Liver (tissue), 9 donors: Measurements from ENCODE around the gene ADAMTS5. TPM values are rescaled to one million over a fixed set of nuclear protein-coding genes. Genes with fewer than 3 reads are reported as not detected.

Experiments used
- DNase-seq: peaks from one replicate; pipeline ENCODE4 v3.0.0-alpha.2; 2017; ENCODE audit warnings: low spot score
- H3K27ac ChIP-seq, 2 donors: one replicate each; pipeline ENCODE4 v1.7.0; 2013; ENCODE audit warnings: inconsistent platforms in 2 of 2, low read length in 2 of 2, control low read depth in 1 of 2, low read depth in 1 of 2, mild to moderate bottlenecking in 1 of 2
- H3K27me3 ChIP-seq, 4 donors: one replicate each; pipeline versions ENCODE4 v1.6.1 to v1.7.0; 2013; ENCODE audit warnings: low read length in 3 of 4, inconsistent platforms in 1 of 4, mild to moderate bottlenecking in 1 of 4, moderate library complexity in 1 of 4; ENCODE audit not compliant: control insufficient read depth in 4 of 4, insufficient read depth in 4 of 4
- H3K36me3 ChIP-seq, 4 donors: one replicate each; pipeline versions ENCODE4 v1.6.1 to v1.7.0; 2013; ENCODE audit warnings: low read length in 3 of 4, mild to moderate bottlenecking in 3 of 4, low read depth in 1 of 4, moderate library complexity in 1 of 4; ENCODE audit not compliant: control insufficient read depth in 4 of 4, insufficient read depth in 3 of 4
- H3K4me1 ChIP-seq, 4 donors: one replicate each; pipeline versions ENCODE4 v1.6.1 to v1.7.0; 2013; ENCODE audit warnings: low read length in 3 of 4, mild to moderate bottlenecking in 3 of 4, moderate library complexity in 1 of 4; ENCODE audit not compliant: control insufficient read depth in 4 of 4, insufficient read depth in 4 of 4
- H3K4me3 ChIP-seq, 3 donors: one replicate each; pipeline versions ENCODE4 v1.6.1 to v1.7.0; 2013; ENCODE audit warnings: low read length in 3 of 3, control low read depth in 1 of 3, low read depth in 1 of 3, mild to moderate bottlenecking in 1 of 3
- H3K9ac ChIP-seq, 2 donors: one replicate each; pipeline ENCODE4 v1.7.0; 2013; ENCODE audit warnings: low read length in 2 of 2, mild to moderate bottlenecking in 2 of 2, moderate library complexity in 2 of 2, control low read depth in 1 of 2, low read depth in 1 of 2
- H3K9me3 ChIP-seq, 4 donors: one replicate each; pipeline versions ENCODE4 v1.6.1 to v1.7.0; 2013; ENCODE audit warnings: low read length in 3 of 4; ENCODE audit not compliant: control insufficient read depth in 4 of 4
- ATF3 ChIP-seq: IDR thresholded peaks from 2 replicates; pipeline ENCODE4 v1.6.1; 2016; ENCODE audit warnings: antibody characterized with exemption
- CTCF ChIP-seq: fragments of 150-350 bp; IDR thresholded peaks from 2 replicates; pipeline ENCODE4 v1.5.1; 2017; ENCODE audit warnings: improper control_type of control experiment, low read depth, low read length; ENCODE audit not compliant: missing input control
- EGR1 ChIP-seq, 2 donors: IDR thresholded peaks; 2 replicates each; pipeline ENCODE4 v1.6.1; 2016 to 2018; ENCODE audit warnings: antibody characterized with exemption in 2 of 2, low read depth in 2 of 2
- FOXA1 ChIP-seq: IDR thresholded peaks from 2 replicates; pipeline ENCODE4 v1.6.1; 2016; ENCODE audit warnings: antibody characterized with exemption
- FOXA2 ChIP-seq: IDR thresholded peaks from 2 replicates; pipeline ENCODE4 v1.6.1; 2016; ENCODE audit warnings: antibody characterized with exemption
- GABPA ChIP-seq, 2 donors: IDR thresholded peaks in 1 of 2; conservative IDR thresholded peaks in 1 of 2; 2 replicates each; pipeline ENCODE4 v1.6.1; 2016; ENCODE audit warnings: antibody characterized with exemption in 2 of 2, mild to moderate bottlenecking in 1 of 2, moderate library complexity in 1 of 2
- HNF4A ChIP-seq, 2 donors: conservative IDR thresholded peaks; 2 replicates each; pipeline ENCODE4 v1.6.1; 2016; ENCODE audit warnings: antibody characterized with exemption in 2 of 2, mild to moderate bottlenecking in 2 of 2
- JUND ChIP-seq, 2 donors: IDR thresholded peaks; 2 replicates each; pipeline ENCODE4 v1.6.1; 2016; ENCODE audit warnings: antibody characterized with exemption in 2 of 2
- MAX ChIP-seq: IDR thresholded peaks from 2 replicates; pipeline ENCODE4 v1.6.1; 2016; ENCODE audit warnings: antibody characterized with exemption
- NR2F2 ChIP-seq: IDR thresholded peaks from 2 replicates; pipeline ENCODE4 v1.6.1; 2016; ENCODE audit warnings: antibody characterized with exemption
- RAD21 ChIP-seq, 2 donors: IDR thresholded peaks; 2 replicates each; pipeline ENCODE4 v1.6.1; 2016; ENCODE audit warnings: antibody characterized with exemption in 2 of 2, mild to moderate bottlenecking in 2 of 2
- REST ChIP-seq: IDR thresholded peaks from 2 replicates; pipeline ENCODE4 v1.6.1; 2016; ENCODE audit warnings: antibody characterized with exemption, mild to moderate bottlenecking
- RXRA ChIP-seq, 2 donors: IDR thresholded peaks; 2 replicates each; pipeline ENCODE4 v1.6.1; 2017 to 2018; ENCODE audit warnings: antibody characterized with exemption in 2 of 2, mild to moderate bottlenecking in 1 of 2
- TAF1 ChIP-seq: conservative IDR thresholded peaks from 2 replicates; pipeline ENCODE4 v1.6.1; 2016; ENCODE audit warnings: antibody characterized with exemption, mild to moderate bottlenecking
- ZBTB33 ChIP-seq: IDR thresholded peaks from 2 replicates; pipeline ENCODE4 v1.6.1; 2016; ENCODE audit warnings: antibody characterized with exemption
- WGBS: extraction: QIAGEN DNeasy Blood & Tissue Kit; methylation state at CpG from one replicate; pipeline ENCODE4 v1.1.7; 2013; 5-methylcytosine and 5-hydroxymethylcytosine counted together
- polyA plus RNA-seq, 2 donors: library from polyadenylated mRNA; stranded (reverse) in 1 of 2; unstranded in 1 of 2; fragments of 200-250 nt in 1 of 2; fragments of >200 nt in 1 of 2; fragmentation: Nextera tagmentation in 1 of 2; extraction: Ambion mirVana in 1 of 2; gene quantifications; one replicate each; pipeline versions ENCODE4 v1.2.1 to v1.2.3, GENCODE V29; 2013 to 2015
- total RNA-seq, 2 donors: library from RNA; depleted of rRNA; stranded (reverse); fragments of >200 nt; gene quantifications; one replicate each; pipeline ENCODE4 v1.2.3, GENCODE V29; 2014
- donor health status: healthy.
- donor health status: healthy.
- donor health status: healthy.
- donor health status: healthy.
- donor health status: healthy.

ADAMTS5 gene
- total and polyA plus RNA-seq, 4 donors = 0.43 to 2.5 (median 0.70) TPM

GRCh38 chr21:26939601-26940111 lies 27.2 kb downstream of the ADAMTS5 start (continued):
- TF ChIP-seq REST = no peak
- TF ChIP-seq RXRA (IDR thresholded peaks at IDR 0.05) = peak; percentile 26 to 56
- peak in 1 of 2 donors; percentile 13 for TF ChIP-seq RAD21 (IDR thresholded peaks at IDR 0.05)
- peak; percentile 33 for TF ChIP-seq FOXA2
- TF ChIP-seq FOXA1 = no peak
- no peak for TF ChIP-seq TAF1

GRCh38 chr21:26936641-26937040 lies 30.2 kb downstream of the ADAMTS5 start:
- Histone ChIP-seq H3K9me3 (no peaks in the 10 kb centered on the region), H3K4me1 (peaks cover 2 to 23% (median 13%) of the 10 kb centered on the region in 4 donors), H3K27ac (no peak overlapping the region), H3K4me3 (no peak overlapping the region), H3K9ac (no peak overlapping the region), H3K36me3 (no peaks in the 10 kb centered on the region), H3K27me3 (no peaks in the 10 kb centered on the region)
- TF ChIP-seq GABPA (IDR thresholded peaks at IDR 0.05 in 1 of 2, conservative IDR thresholded peaks at IDR 0.05 in 1 of 2) (no peak), CTCF (no peak), RXRA (IDR thresholded peaks at IDR 0.05) (no peak), NR2F2 (no peak), FOXA1 (no peak), EGR1 (IDR thresholded peaks at IDR 0.05; ENCODE audit: low read depth in 2 of 2) (no peak), RAD21 (IDR thresholded peaks at IDR 0.05) (no peak), HNF4A (conservative IDR thresholded peaks at IDR 0.05) (no peak), JUND (IDR thresholded peaks at IDR 0.05) (no peak), REST (no peak), ZBTB33 (no peak), ATF3 (no peak), MAX (no peak), FOXA2 (no peak)
- 48% methylated on average over 5 of the region's 5 CpGs for WGBS
- no peak for DNase-seq
